Measurements from ENCODE around the gene CCDC9. TPM values are rescaled to one million over a fixed set of nuclear protein-coding genes. Genes with fewer than 3 reads are reported as not detected.

Gene CCDC9
- polyA plus RNA-seq, 3 donors, result 6.3 to 10.0 (median 7.6) TPM

DNA sequence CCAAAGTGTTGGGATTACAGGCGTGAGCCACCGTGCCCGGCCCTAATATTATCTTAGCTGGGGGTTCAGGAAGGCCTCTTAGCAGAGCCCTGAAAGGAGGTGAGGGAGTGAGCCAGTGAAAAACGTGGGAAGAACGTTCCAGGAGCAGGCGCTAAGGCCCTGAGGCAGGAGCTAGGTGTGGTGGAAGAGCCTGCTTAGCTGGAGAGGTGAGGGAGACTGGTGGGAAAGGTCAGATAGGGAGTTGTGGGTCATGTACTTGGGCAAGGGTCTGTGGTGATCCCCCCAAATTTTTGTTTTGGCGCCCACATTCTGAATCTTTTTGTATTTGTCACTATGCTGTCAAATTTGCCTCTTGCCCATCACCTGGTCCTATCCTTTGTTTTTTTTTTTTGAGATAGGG, 13.3 kb downstream of the CCDC9 start:
- no peak overlapping the region for H3K9ac ChIP-seq (ENCODE audit: insufficient read depth, low read length, poor library complexity, severe bottlenecking)
- H3K4me2 ChIP-seq (replicated peaks; ENCODE audit: extremely low read depth, low read length, poor library complexity, severe bottlenecking), result no peak overlapping the region
- no peaks in the 10 kb centered on the region for H3K9me3 ChIP-seq (replicated peaks in 1 of 2; ENCODE audit: control insufficient read depth in 1 of 2, insufficient read depth in 1 of 2, low read length in 2 of 2)
- peaks cover 8 to 24% of the 10 kb centered on the region in 2 donors for H3K4me1 ChIP-seq (ENCODE audit: control insufficient read depth in 1 of 2, insufficient read depth in 2 of 2, low read length in 2 of 2)
- Mint-ChIP-seq H3K36me3 (peaks cover 53 to 71% of the 10 kb centered on the region in 2 donors), H3K4me1 (peaks cover 16% of the 10 kb centered on the region), H3K27ac (peak overlapping the region in 1 of 7 donors; percentile 21), H3K4me3 (no peak overlapping the region), H3K9me3 (no peaks in the 10 kb centered on the region), H3K27me3 (ENCODE audit: low read depth in 3 of 3) (no peaks in the 10 kb centered on the region)
- no peak for TF ChIP-seq CTCF (IDR thresholded peaks at IDR 0.05)
- no peak overlapping the region for H2AFZ ChIP-seq (ENCODE audit: insufficient read depth, low read depth, low read length, poor library complexity, severe bottlenecking)
- H4K20me1 ChIP-seq (ENCODE audit: insufficient read depth, low read length), result peaks cover 4% of the 10 kb centered on the region
- no peak for DNase-seq
- 100% methylated on average over 3 of the region's 7 CpGs for WGBS (ENCODE audit: insufficient coverage)
- H3K27me3 ChIP-seq (ENCODE audit: control insufficient read depth in 2 of 2, insufficient read depth in 2 of 2, low read length in 2 of 2), result no peaks in the 10 kb centered on the region
- no peak overlapping the region for H3K27ac ChIP-seq (ENCODE audit: low read depth in 1 of 2, low read length in 2 of 2)
- H3K36me3 ChIP-seq (replicated peaks in 1 of 2; ENCODE audit: control insufficient read depth in 1 of 2, insufficient read depth in 2 of 2, low read length in 2 of 2), result peaks cover 55 to 61% of the 10 kb centered on the region in 2 donors
- H3K4me3 ChIP-seq (replicated peaks in 1 of 3; ENCODE audit: low read depth in 2 of 3, low read length in 3 of 3), result no peak overlapping the region
- H3K79me2 ChIP-seq (ENCODE audit: insufficient read depth, low read length), result no peaks in the 10 kb centered on the region
- intact Hi-C loops (cut with micrococcal nuclease), result no loop called here

DNA sequence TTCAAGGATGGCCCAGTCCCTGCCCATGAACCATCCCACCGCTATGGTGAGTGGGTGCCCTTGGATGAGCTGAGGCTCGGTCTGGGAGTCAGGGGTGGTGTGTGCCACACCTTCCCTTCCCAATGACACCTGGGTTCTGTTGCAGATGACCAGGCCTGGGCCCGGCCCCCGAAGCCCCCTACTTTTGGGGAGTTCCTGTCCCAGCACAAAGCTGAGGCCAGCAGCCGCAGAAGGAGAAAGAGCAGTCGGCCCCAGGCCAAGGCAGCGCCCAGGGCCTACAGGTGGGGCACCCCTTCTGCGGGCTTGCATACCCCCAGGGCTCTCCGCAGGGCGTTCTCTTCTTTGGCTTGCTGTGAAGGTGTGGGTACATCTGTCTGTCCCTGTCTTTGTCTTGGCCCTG, 14.1 kb downstream of the CCDC9 start:
- Histone ChIP-seq H3K4me1 (ENCODE audit: control insufficient read depth in 1 of 2, insufficient read depth in 2 of 2, low read length in 2 of 2) (peaks cover 12 to 29% of the 10 kb centered on the region in 2 donors), H3K9ac (ENCODE audit: insufficient read depth, low read length, poor library complexity, severe bottlenecking) (no peak overlapping the region), H3K27ac (ENCODE audit: low read depth in 1 of 2, low read length in 2 of 2) (no peak overlapping the region), H3K4me3 (replicated peaks in 1 of 3; ENCODE audit: low read depth in 2 of 3, low read length in 3 of 3) (no peak overlapping the region), H3K27me3 (ENCODE audit: control insufficient read depth in 2 of 2, insufficient read depth in 2 of 2, low read length in 2 of 2) (peaks cover 0 to under 1% of the 10 kb centered on the region in 2 donors), H2AFZ (ENCODE audit: insufficient read depth, low read depth, low read length, poor library complexity, severe bottlenecking) (no peak overlapping the region), H3K36me3 (replicated peaks in 1 of 2; ENCODE audit: control insufficient read depth in 1 of 2, insufficient read depth in 2 of 2, low read length in 2 of 2) (peaks cover 48 to 53% of the 10 kb centered on the region in 2 donors), H3K9me3 (replicated peaks in 1 of 2; ENCODE audit: control insufficient read depth in 1 of 2, insufficient read depth in 1 of 2, low read length in 2 of 2) (no peaks in the 10 kb centered on the region), H4K20me1 (ENCODE audit: insufficient read depth, low read length) (peaks cover 9% of the 10 kb centered on the region), H3K4me2 (replicated peaks; ENCODE audit: extremely low read depth, low read length, poor library complexity, severe bottlenecking) (no peak overlapping the region), H3K79me2 (ENCODE audit: insufficient read depth, low read length) (peaks cover 3% of the 10 kb centered on the region)
- intact Hi-C loops (cut with micrococcal nuclease), result loop anchor here (5.0 to 10.0 kb wide), 5 partner anchors 212 to 474 kb away; partner anchors contain the start of genes KPTN (in 1 of the 2), NAPA (in 1 of the 2) and NOP53 (in 1 of the 2)
- no peak for TF ChIP-seq CTCF (IDR thresholded peaks at IDR 0.05)
- Mint-ChIP-seq H3K27me3 (ENCODE audit: low read depth in 3 of 3) (peaks cover 0 to 4% (median 0%) of the 10 kb centered on the region in 3 donors), H3K4me1 (peaks cover 19% of the 10 kb centered on the region), H3K27ac (peak overlapping the region in 1 of 7 donors; percentile 9), H3K4me3 (no peak overlapping the region), H3K36me3 (peaks cover 50 to 65% of the 10 kb centered on the region in 2 donors), H3K9me3 (no peaks in the 10 kb centered on the region)
- WGBS (ENCODE audit: insufficient coverage), result 100% methylated on average over 4 of the region's 10 CpGs
- DNase-seq, result no peak
